Tibial artery (tissue), 4 donors: Measurements from ENCODE around the gene SRSF12.
A peak's percentile ranks its signal among the peaks of the same experiment; 100 is the strongest.

Source experiments
- DNase-seq, 2 donors: peaks; one replicate each; pipeline ENCODE4 v3.0.0-alpha.2; 2019
- H3K27ac ChIP-seq, 2 donors: fragments of 200-600 bp; sonication (generic) in 1 of 2; 1 replicate in 1 of 2; 2 replicates in 1 of 2; pipeline ENCODE4 v1.5.1; 2018 to 2019; ENCODE audit warnings: mild to moderate bottlenecking in 1 of 2
- H3K27me3 ChIP-seq, 2 donors: fragments of 200-600 bp; sonication (generic) in 1 of 2; one replicate each; pipeline versions ENCODE4 v1.5.1 to v1.6.0; 2016 to 2019
- H3K36me3 ChIP-seq, 3 donors: fragments of 200-600 bp; sonication (generic) in 2 of 3; one replicate each; pipeline ENCODE4 v1.5.1; 2016 to 2019; ENCODE audit warnings: mild to moderate bottlenecking in 2 of 3
- H3K4me1 ChIP-seq, 4 donors: fragments of 200-600 bp; sonication (generic) in 2 of 4; 1 replicate in 3 of 4; 2 replicates in 1 of 4; pipeline ENCODE4 v1.5.1; 2016 to 2019
- H3K4me3 ChIP-seq, 2 donors: fragments of 200-600 bp; sonication (generic) in 1 of 2; 1 replicate in 1 of 2; 2 replicates in 1 of 2; pipeline ENCODE4 v1.5.1; 2018 to 2019; ENCODE audit warnings: mild to moderate bottlenecking in 2 of 2
- H3K9me3 ChIP-seq, 3 donors: fragments of 200-600 bp; sonication (generic) in 1 of 3; one replicate each; pipeline ENCODE4 v1.5.1; 2016 to 2019
- CTCF ChIP-seq, 2 experiments: fragments of 200-600 bp in 1 of 2; fragments of 450-650 bp in 1 of 2; IDR thresholded peaks; one replicate each; pipeline ENCODE4 v1.5.1; 2017 to 2019; ENCODE audit warnings: antibody characterized with exemption in 2 of 2, mild to moderate bottlenecking in 1 of 2, moderate library complexity in 1 of 2
- intact Hi-C: fragments of 100-400 bp; cut with DNase I; formaldehyde crosslinking; loops from one replicate; pipeline ENCODE4 v1.15.0; 2023; ENCODE audit warnings: low total_unique reads

Gene SRSF12

GRCh38 chr6:89050155-89050554 lies 67.7 kb downstream of the SRSF12 start:
- peak; percentile 76 to 80 for DNase-seq
- H3K27ac ChIP-seq: no peak overlapping the region

GRCh38 chr6:89048985-89049384 lies 68.9 kb downstream of the SRSF12 start:
- no peak overlapping the region for H3K27ac ChIP-seq
- no peaks in the 10 kb centered on the region for H3K27me3 ChIP-seq
- no peak for DNase-seq
- TF ChIP-seq CTCF (IDR thresholded peaks at IDR 0.05): no peak
- H3K4me1 ChIP-seq: peaks cover 0 to 10% (median 6%) of the 10 kb centered on the region in 4 donors
- intact Hi-C loops: no loop called here
- H3K36me3 ChIP-seq: no peaks in the 10 kb centered on the region
- H3K4me3 ChIP-seq: no peak overlapping the region
- no peaks in the 10 kb centered on the region for H3K9me3 ChIP-seq

More at GRCh38 chr6:89050155-89050554, 67.7 kb downstream of the SRSF12 start:
- intact Hi-C loops: no loop called here
- Histone ChIP-seq H3K4me1 (peaks cover 0 to 10% (median 6%) of the 10 kb centered on the region in 4 donors), H3K9me3 (no peaks in the 10 kb centered on the region), H3K36me3 (no peaks in the 10 kb centered on the region), H3K4me3 (no peak overlapping the region), H3K27me3 (no peaks in the 10 kb centered on the region)
- no peak for TF ChIP-seq CTCF (IDR thresholded peaks at IDR 0.05)

- Histone ChIP-seq H3K9me3 (no peaks in the 10 kb centered on the region), H3K36me3 (no peaks in the 10 kb centered on the region), H3K4me3 (no peak overlapping the region), H3K27me3 (no peaks in the 10 kb centered on the region), H3K27ac (no peak overlapping the region), H3K4me1 (peaks cover 0 to 10% (median 6%) of the 10 kb centered on the region in 4 donors)
- TF ChIP-seq CTCF (IDR thresholded peaks at IDR 0.05): no peak
- no peak for DNase-seq
- intact Hi-C loops: no loop called here
These were observed 69.5 kb downstream of the SRSF12 start for GRCh38 chr6:89048288-89048923.

GRCh38 chr6:89047473-89047872 lies 70.4 kb downstream of the SRSF12 start:
- no peak overlapping the region for H3K4me3 ChIP-seq
- no peaks in the 10 kb centered on the region for H3K9me3 ChIP-seq
- TF ChIP-seq CTCF (IDR thresholded peaks at IDR 0.05): no peak
- DNase-seq: no peak
- H3K27ac ChIP-seq: no peak overlapping the region
- no peaks in the 10 kb centered on the region for H3K36me3 ChIP-seq
- H3K27me3 ChIP-seq: no peaks in the 10 kb centered on the region
- H3K4me1 ChIP-seq: peaks cover 0 to 10% (median 6%) of the 10 kb centered on the region in 4 donors
- intact Hi-C loops: no loop called here
